ENCODE results near the gene TIMP3.

The TIMP3 gene

DNA sequence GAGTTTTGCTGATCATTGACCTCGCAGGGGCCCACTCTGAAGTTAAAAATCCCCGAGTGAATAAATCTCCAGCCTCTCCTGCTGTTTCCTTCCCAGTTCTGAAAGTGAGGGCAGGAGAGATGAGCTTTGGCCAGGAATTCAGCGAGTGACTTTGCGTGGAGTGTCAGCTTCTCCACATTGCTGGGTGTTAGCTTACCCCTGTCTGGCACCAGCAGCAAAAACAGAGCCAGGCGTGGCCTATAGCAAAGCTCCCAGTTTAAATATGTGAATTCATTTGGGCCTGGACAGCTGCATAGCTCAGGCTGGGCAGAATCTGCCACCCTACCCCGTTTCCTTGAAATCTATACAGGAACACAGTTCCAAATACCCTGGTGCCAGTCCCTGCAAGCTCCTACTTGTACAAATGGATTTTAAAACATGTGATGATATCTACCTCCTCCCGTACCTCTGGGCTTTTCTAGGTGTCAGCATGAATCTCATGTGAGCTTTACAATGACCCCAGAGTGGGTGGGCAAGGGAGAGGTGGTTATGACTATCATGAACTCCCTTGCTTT, 25.6 kb downstream of the TIMP3 start:
- Histone ChIP-seq H3K4me1 (ENCODE audit: insufficient read depth, low read length) (no peaks in the 10 kb centered on the region), H3K4me2 (ENCODE audit: insufficient read depth, low read length) (no peak overlapping the region), H2AFZ (ENCODE audit: low read depth, low read length) (no peak overlapping the region), H3K9ac (ENCODE audit: low read depth, low read length) (no peak overlapping the region), H3K79me2 (ENCODE audit: insufficient read depth, low read length) (no peaks in the 10 kb centered on the region), H3K36me3 (ENCODE audit: insufficient read depth, low read length) (no peaks in the 10 kb centered on the region), H3K27me3 (ENCODE audit: insufficient read depth, low read length, poor library complexity) (no peaks in the 10 kb centered on the region), H4K20me1 (ENCODE audit: insufficient read depth, low read length) (no peaks in the 10 kb centered on the region), H3K4me3 (ENCODE audit: low read depth in 1 of 2, low read length in 2 of 2) (no peak overlapping the region), H3K9me3 (ENCODE audit: insufficient read depth, low read length, severe bottlenecking) (no peaks in the 10 kb centered on the region), H3K27ac (ENCODE audit: low read length) (no peak overlapping the region)
- no peak for ATAC-seq (ENCODE audit: insufficient read depth, low read depth)
- no peak for TF ChIP-seq EZH2 (IDR thresholded peaks at IDR 0.05; ENCODE audit: borderline replicate concordance, low read depth, low read length, severe bottlenecking)
- TF ChIP-seq, protein P1, sequence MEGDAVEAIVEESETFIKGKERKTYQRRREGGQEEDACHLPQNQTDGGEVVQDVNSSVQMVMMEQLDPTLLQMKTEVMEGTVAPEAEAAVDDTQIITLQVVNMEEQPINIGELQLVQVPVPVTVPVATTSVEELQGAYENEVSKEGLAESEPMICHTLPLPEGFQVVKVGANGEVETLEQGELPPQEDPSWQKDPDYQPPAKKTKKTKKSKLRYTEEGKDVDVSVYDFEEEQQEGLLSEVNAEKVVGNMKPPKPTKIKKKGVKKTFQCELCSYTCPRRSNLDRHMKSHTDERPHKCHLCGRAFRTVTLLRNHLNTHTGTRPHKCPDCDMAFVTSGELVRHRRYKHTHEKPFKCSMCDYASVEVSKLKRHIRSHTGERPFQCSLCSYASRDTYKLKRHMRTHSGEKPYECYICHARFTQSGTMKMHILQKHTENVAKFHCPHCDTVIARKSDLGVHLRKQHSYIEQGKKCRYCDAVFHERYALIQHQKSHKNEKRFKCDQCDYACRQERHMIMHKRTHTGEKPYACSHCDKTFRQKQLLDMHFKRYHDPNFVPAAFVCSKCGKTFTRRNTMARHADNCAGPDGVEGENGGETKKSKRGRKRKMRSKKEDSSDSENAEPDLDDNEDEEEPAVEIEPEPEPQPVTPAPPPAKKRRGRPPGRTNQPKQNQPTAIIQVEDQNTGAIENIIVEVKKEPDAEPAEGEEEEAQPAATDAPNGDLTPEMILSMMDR (IDR thresholded peaks at IDR 0.05; ENCODE audit: borderline replicate concordance, extremely low read depth, low read length, poor library complexity, severe bottlenecking): no peak
- DNase-seq: no peak

DNA sequence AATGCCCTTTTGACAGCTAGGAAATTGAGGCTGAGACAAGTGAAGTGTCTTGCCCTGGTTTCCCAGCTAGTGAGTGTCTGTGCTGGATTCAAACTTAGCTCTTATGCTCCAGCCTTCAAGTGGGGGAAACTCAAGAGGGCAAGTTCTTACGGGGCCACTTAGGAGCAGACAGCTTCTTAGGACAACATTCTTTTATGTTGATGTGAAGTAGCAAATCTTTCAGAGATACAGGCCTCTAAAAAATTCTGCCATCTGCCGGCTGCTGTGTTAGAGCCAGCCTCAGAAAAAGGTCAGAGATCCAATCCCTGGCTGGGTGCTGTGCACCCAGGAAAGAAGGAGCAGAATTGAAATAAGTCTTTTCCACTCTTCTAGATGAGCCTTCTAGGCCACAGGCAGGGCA, 26.6 kb downstream of the TIMP3 start:
- H3K4me2 ChIP-seq (ENCODE audit: insufficient read depth, low read length): no peak overlapping the region
- no peaks in the 10 kb centered on the region for H3K27me3 ChIP-seq (ENCODE audit: insufficient read depth, low read length, poor library complexity)
- DNase-seq (no peak), ATAC-seq (ENCODE audit: insufficient read depth, low read depth) (no peak)
- H2AFZ ChIP-seq (ENCODE audit: low read depth, low read length): no peak overlapping the region
- H3K9ac ChIP-seq (ENCODE audit: low read depth, low read length): no peak overlapping the region
- H3K27ac ChIP-seq (ENCODE audit: low read length): no peak overlapping the region
- H3K36me3 ChIP-seq (ENCODE audit: insufficient read depth, low read length): no peaks in the 10 kb centered on the region
- no peak for TF ChIP-seq EZH2 (IDR thresholded peaks at IDR 0.05; ENCODE audit: borderline replicate concordance, low read depth, low read length, severe bottlenecking)
- TF ChIP-seq, protein P1 (IDR thresholded peaks at IDR 0.05; ENCODE audit: borderline replicate concordance, extremely low read depth, low read length, poor library complexity, severe bottlenecking): no peak
- H3K4me3 ChIP-seq (ENCODE audit: low read depth in 1 of 2, low read length in 2 of 2): no peak overlapping the region
- no peaks in the 10 kb centered on the region for H4K20me1 ChIP-seq (ENCODE audit: insufficient read depth, low read length)
- H3K79me2 ChIP-seq (ENCODE audit: insufficient read depth, low read length): no peaks in the 10 kb centered on the region
- H3K4me1 ChIP-seq (ENCODE audit: insufficient read depth, low read length): no peaks in the 10 kb centered on the region
- H3K9me3 ChIP-seq (ENCODE audit: insufficient read depth, low read length, severe bottlenecking): no peaks in the 10 kb centered on the region

DNA sequence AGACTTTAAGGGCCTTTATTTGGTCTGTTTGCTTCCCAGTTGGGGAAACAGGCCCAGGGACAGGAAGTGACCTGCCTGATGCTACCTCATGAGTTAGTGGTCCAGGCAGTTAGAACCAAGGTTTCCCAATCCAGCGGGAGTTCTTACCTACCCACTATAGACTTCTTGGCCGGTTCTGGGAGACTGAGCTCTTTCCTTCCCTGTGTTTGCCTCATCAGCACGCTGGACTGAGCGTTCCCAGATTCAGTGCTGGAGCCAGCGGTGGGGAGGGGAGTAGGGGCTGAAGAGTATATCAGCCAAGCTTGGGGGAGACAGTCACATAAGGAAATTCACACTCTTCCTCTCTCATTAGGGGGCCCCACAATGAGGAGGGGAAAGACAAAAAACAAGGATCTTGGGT, 27.1 kb downstream of the TIMP3 start:
- Histone ChIP-seq H3K4me1 (ENCODE audit: insufficient read depth, low read length) (no peaks in the 10 kb centered on the region), H3K4me2 (ENCODE audit: insufficient read depth, low read length) (no peak overlapping the region), H3K4me3 (ENCODE audit: low read depth in 1 of 2, low read length in 2 of 2) (no peak overlapping the region), H3K36me3 (ENCODE audit: insufficient read depth, low read length) (no peaks in the 10 kb centered on the region), H3K79me2 (ENCODE audit: insufficient read depth, low read length) (no peaks in the 10 kb centered on the region), H2AFZ (ENCODE audit: low read depth, low read length) (no peak overlapping the region), H3K27ac (ENCODE audit: low read length) (no peak overlapping the region), H4K20me1 (ENCODE audit: insufficient read depth, low read length) (no peaks in the 10 kb centered on the region), H3K9me3 (ENCODE audit: insufficient read depth, low read length, severe bottlenecking) (no peaks in the 10 kb centered on the region), H3K27me3 (ENCODE audit: insufficient read depth, low read length, poor library complexity) (no peaks in the 10 kb centered on the region), H3K9ac (ENCODE audit: low read depth, low read length) (no peak overlapping the region)
- ATAC-seq (ENCODE audit: insufficient read depth, low read depth) (no peak), DNase-seq (no peak)
- TF ChIP-seq, protein P1 (IDR thresholded peaks at IDR 0.05; ENCODE audit: borderline replicate concordance, extremely low read depth, low read length, poor library complexity, severe bottlenecking): no peak
- no peak for TF ChIP-seq EZH2 (IDR thresholded peaks at IDR 0.05; ENCODE audit: borderline replicate concordance, low read depth, low read length, severe bottlenecking)

- H3K4me3 ChIP-seq (ENCODE audit: low read depth in 1 of 2, low read length in 2 of 2): no peak overlapping the region
- H3K4me2 ChIP-seq (ENCODE audit: insufficient read depth, low read length): no peak overlapping the region
- no peak overlapping the region for H3K27ac ChIP-seq (ENCODE audit: low read length)
- no peaks in the 10 kb centered on the region for H3K79me2 ChIP-seq (ENCODE audit: insufficient read depth, low read length)
- ATAC-seq (ENCODE audit: insufficient read depth, low read depth): no peak
- H3K4me1 ChIP-seq (ENCODE audit: insufficient read depth, low read length): no peaks in the 10 kb centered on the region
- no peaks in the 10 kb centered on the region for H3K36me3 ChIP-seq (ENCODE audit: insufficient read depth, low read length)
- H3K27me3 ChIP-seq (ENCODE audit: insufficient read depth, low read length, poor library complexity): no peaks in the 10 kb centered on the region
- no peak overlapping the region for H3K9ac ChIP-seq (ENCODE audit: low read depth, low read length)
- no peaks in the 10 kb centered on the region for H3K9me3 ChIP-seq (ENCODE audit: insufficient read depth, low read length, severe bottlenecking)
- DNase-seq: no peak
- H4K20me1 ChIP-seq (ENCODE audit: insufficient read depth, low read length): no peaks in the 10 kb centered on the region
- no peak overlapping the region for H2AFZ ChIP-seq (ENCODE audit: low read depth, low read length)
- no peak for TF ChIP-seq EZH2 (IDR thresholded peaks at IDR 0.05; ENCODE audit: borderline replicate concordance, low read depth, low read length, severe bottlenecking)
- TF ChIP-seq, protein P1 (IDR thresholded peaks at IDR 0.05; ENCODE audit: borderline replicate concordance, extremely low read depth, low read length, poor library complexity, severe bottlenecking): no peak
Observed at GRCh38 chr22:32829451-32829851, 27.9 kb downstream of the TIMP3 start.
